Esophagus muscularis mucosa (tissue), 4 donors: ENCODE results near the gene DBP. TPM values are rescaled to one million over a fixed set of nuclear protein-coding genes. Genes with fewer than 3 reads are reported as not detected.

Experiments used
- DNase-seq: peaks from one replicate; pipeline ENCODE4 v3.0.0-alpha.2; 2017; ENCODE audit errors: extremely low spot score
- H3K27ac ChIP-seq, 4 donors: fragments of 200-600 bp; sonication (generic); replicated peaks in 1 of 4; 1 replicate in 3 of 4; 2 replicates in 1 of 4; pipeline ENCODE4 v1.5.1; 2016 to 2019; ENCODE audit warnings: mild to moderate bottlenecking in 1 of 4
- H3K27me3 ChIP-seq, 4 donors: fragments of 200-600 bp; sonication (generic); one replicate each; pipeline versions ENCODE4 v1.5.1 to v1.6.0; 2016 to 2019
- H3K36me3 ChIP-seq, 4 donors: fragments of 200-600 bp; sonication (generic); one replicate each; pipeline ENCODE4 v1.5.1; 2016 to 2019
- H3K4me1 ChIP-seq, 4 donors: fragments of 200-600 bp; sonication (generic); one replicate each; pipeline ENCODE4 v1.5.1; 2016 to 2019
- H3K4me3 ChIP-seq, 4 donors: fragments of 200-600 bp; sonication (generic); 1 replicate in 2 of 4; 2 replicates in 2 of 4; pipeline ENCODE4 v1.5.1; 2016 to 2019; ENCODE audit warnings: mild to moderate bottlenecking in 4 of 4, moderate library complexity in 1 of 4
- H3K9me3 ChIP-seq, 4 donors: fragments of 200-600 bp; sonication (generic); 1 replicate in 3 of 4; 2 replicates in 1 of 4; pipeline ENCODE4 v1.5.1; 2016 to 2019
- CTCF ChIP-seq, 3 experiments: fragments of 200-600 bp in 2 of 3; fragments of 450-650 bp in 1 of 3; sonication (generic) in 2 of 3; IDR thresholded peaks; one replicate each; pipeline ENCODE4 v1.5.1; 2017 to 2019; ENCODE audit warnings: antibody characterized with exemption in 3 of 3, mild to moderate bottlenecking in 2 of 3, moderate library complexity in 1 of 3
- EP300 ChIP-seq: sonication (generic); formaldehyde crosslinking; IDR thresholded peaks from one replicate; pipeline ENCODE4 v1.6.1; 2017; ENCODE audit warnings: antibody characterized with exemption
- POLR2A ChIP-seq: fragments of 450-650 bp; IDR thresholded peaks from one replicate; pipeline ENCODE4 v1.6.1; 2017; ENCODE audit warnings: antibody characterized with exemption, moderate library complexity, mild to moderate bottlenecking, low read depth
- POLR2AphosphoS5 ChIP-seq, 2 donors: sonication (generic); formaldehyde crosslinking; IDR thresholded peaks; one replicate each; pipeline ENCODE4 v1.6.1; 2017; ENCODE audit warnings: antibody characterized with exemption in 2 of 2
- WGBS: methylation state at CpG from one replicate; pipeline ENCODE4 v1.1.5; 2018; 5-methylcytosine and 5-hydroxymethylcytosine counted together
- intact Hi-C: fragments of 100-400 bp; cut with DNase I; formaldehyde crosslinking; loops from one replicate; pipeline ENCODE4 v1.15.1; 2023
- total RNA-seq, 4 donors: library from RNA; depleted of rRNA; stranded (reverse); fragments of >200 nt; gene quantifications; one replicate each; pipeline versions ENCODE4 v1.1.0 to v1.2.1, GENCODE V29; 2016

DBP gene
- total RNA-seq, 4 donors from 2014 or later: 3.0 to 9.3 (median 7.2) TPM

- no peaks in the 10 kb centered on the region for H3K9me3 ChIP-seq
- peak overlapping the region in 2 of 4 donors; percentile 97 to 100 for H3K27ac ChIP-seq
- H3K4me3 ChIP-seq: no peak overlapping the region
- no peaks in the 10 kb centered on the region for H3K36me3 ChIP-seq
- no peak for TF ChIP-seq POLR2A
- no peak for TF ChIP-seq POLR2AphosphoS5 (IDR thresholded peaks at IDR 0.05)
- no peak for TF ChIP-seq EP300
- TF ChIP-seq CTCF (IDR thresholded peaks at IDR 0.05): no peak
- H3K4me1 ChIP-seq: peaks cover 27 to 52% (median 42%) of the 10 kb centered on the region in 4 donors
- WGBS: 67% methylated on average over 31 of the region's 33 CpGs
- H3K27me3 ChIP-seq: no peaks in the 10 kb centered on the region
- no peak for DNase-seq
- intact Hi-C loops: loop anchor here (10.0 kb wide), 2 partner anchors 155 to 205 kb away; no protein-coding TSS in a partner anchor
Measured at GRCh38 chr19:48639483-48640375, 2.5 kb upstream of the DBP start.

GRCh38 chr19:48638831-48639381 is 1.7 kb upstream of the DBP start:
- peak overlapping the region; percentile 95 to 100 (median 96) for H3K27ac ChIP-seq

GRCh38 chr19:48637948-48638830 is 1.0 kb upstream of the DBP start:
- WGBS: 8% methylated on average over 29 of the region's 29 CpGs
- Histone ChIP-seq H3K4me1 (peaks cover 38 to 61% (median 51%) of the 10 kb centered on the region in 4 donors), H3K27me3 (no peaks in the 10 kb centered on the region), H3K4me3 (peak overlapping the region; percentile 63 to 81 (median 78)), H3K9me3 (no peaks in the 10 kb centered on the region), H3K36me3 (no peaks in the 10 kb centered on the region), H3K27ac (peak overlapping the region; percentile 95 to 100 (median 96))
- TF ChIP-seq EP300 (peak; percentile 1), CTCF (IDR thresholded peaks at IDR 0.05) (no peak), POLR2AphosphoS5 (IDR thresholded peaks at IDR 0.05) (peak; percentile 44 to 76), POLR2A (peak; percentile 7)
- intact Hi-C loops: no loop called here
- DNase-seq: peak; percentile 98

More at GRCh38 chr19:48638831-48639381, 1.7 kb upstream of the DBP start:
- no peaks in the 10 kb centered on the region for H3K27me3 ChIP-seq
- 71% methylated on average over 16 of the region's 16 CpGs for WGBS
- TF ChIP-seq EP300: no peak
- TF ChIP-seq POLR2AphosphoS5 (IDR thresholded peaks at IDR 0.05): no peak
- no peak for TF ChIP-seq POLR2A
- no peak for TF ChIP-seq CTCF (IDR thresholded peaks at IDR 0.05)
- H3K4me3 ChIP-seq: peak overlapping the region; percentile 63 to 81 (median 78)
- no peaks in the 10 kb centered on the region for H3K36me3 ChIP-seq
- intact Hi-C loops: no loop called here
- H3K9me3 ChIP-seq: no peaks in the 10 kb centered on the region
- peaks cover 31 to 54% (median 43%) of the 10 kb centered on the region in 4 donors for H3K4me1 ChIP-seq
- no peak for DNase-seq

- peak in 1 of 3 experiments; percentile 6 for TF ChIP-seq CTCF (IDR thresholded peaks at IDR 0.05)
- TF ChIP-seq POLR2A: no peak
- no peak for TF ChIP-seq EP300
- peak; percentile 74 to 95 for TF ChIP-seq POLR2AphosphoS5 (IDR thresholded peaks at IDR 0.05)
- under 1% methylated on average over 37 of the region's 38 CpGs for WGBS
- peak; percentile 100 for DNase-seq
- Histone ChIP-seq H3K27ac (peak overlapping the region; percentile 95 to 100 (median 96)), H3K4me3 (peak overlapping the region; percentile 63 to 81 (median 78)), H3K4me1 (peaks cover 45 to 68% (median 57%) of the 10 kb centered on the region in 4 donors), H3K27me3 (no peaks in the 10 kb centered on the region), H3K36me3 (peaks cover 0 to 5% (median 0%) of the 10 kb centered on the region in 4 donors), H3K9me3 (no peaks in the 10 kb centered on the region)
- intact Hi-C loops: no loop called here
Measured at GRCh38 chr19:48637449-48637947, 319 bp upstream of the DBP start.
